Heart left ventricle (tissue), 13 donors: Measurements from ENCODE around the gene STAT2.

Experiments used
- POLR2A ChIP-seq, 2 donors: fragments of 450-650 bp; IDR thresholded peaks; one replicate each; pipeline ENCODE4 v1.6.1; 2017; ENCODE audit warnings: antibody characterized with exemption in 2 of 2, mild to moderate bottlenecking in 2 of 2, moderate library complexity in 2 of 2
- TF ChIP-seq, protein P1 (sequence below), 12 donors: fragments of 200-600 bp; sonication (generic) in 4 of 12; IDR thresholded peaks; one replicate each; pipeline versions ENCODE4 v1.5.0 to v1.8.0; 2018 to 2022; ENCODE audit warnings: antibody characterized with exemption in 12 of 12, mild to moderate bottlenecking in 5 of 12
- donor health status: ischemic (EF 13 %, LVEDD 7.1; RV severe dilation, severe dysfunction).
- donor health status: DM: no; HTN: yes; CAD: no.
- donor health status: DM: no; HTN: no; CAD: no.
- donor health status: ischemic (EF 25% LVEDD 6.9; RV normal size, moderate dysfunction).
- donor health status: ischemic (EF 25% LVEDD 5.7; RV mildly dilated, moderate dysfunction).
- donor health status: ischemic (EF 35%, LVEDD 5.7; RV mildly dilated, moderate dysfunction).
- donor health status: nonischemic (EF 11% LVEDD 7.7; RV severe dilation, severe dysfunction).
- donor health status: DM: yes; HTN: yes; CAD: no.
- donor health status: PGD.
- donor health status: ischemic (EF 29% LVEDD 5.4; RV normal size, mild dysfunction).
- donor health status: nonischemic (EF 23%, LVEDD 6.1; RV moderate dilation, normal function).

- TF ChIP-seq, protein P1, sequence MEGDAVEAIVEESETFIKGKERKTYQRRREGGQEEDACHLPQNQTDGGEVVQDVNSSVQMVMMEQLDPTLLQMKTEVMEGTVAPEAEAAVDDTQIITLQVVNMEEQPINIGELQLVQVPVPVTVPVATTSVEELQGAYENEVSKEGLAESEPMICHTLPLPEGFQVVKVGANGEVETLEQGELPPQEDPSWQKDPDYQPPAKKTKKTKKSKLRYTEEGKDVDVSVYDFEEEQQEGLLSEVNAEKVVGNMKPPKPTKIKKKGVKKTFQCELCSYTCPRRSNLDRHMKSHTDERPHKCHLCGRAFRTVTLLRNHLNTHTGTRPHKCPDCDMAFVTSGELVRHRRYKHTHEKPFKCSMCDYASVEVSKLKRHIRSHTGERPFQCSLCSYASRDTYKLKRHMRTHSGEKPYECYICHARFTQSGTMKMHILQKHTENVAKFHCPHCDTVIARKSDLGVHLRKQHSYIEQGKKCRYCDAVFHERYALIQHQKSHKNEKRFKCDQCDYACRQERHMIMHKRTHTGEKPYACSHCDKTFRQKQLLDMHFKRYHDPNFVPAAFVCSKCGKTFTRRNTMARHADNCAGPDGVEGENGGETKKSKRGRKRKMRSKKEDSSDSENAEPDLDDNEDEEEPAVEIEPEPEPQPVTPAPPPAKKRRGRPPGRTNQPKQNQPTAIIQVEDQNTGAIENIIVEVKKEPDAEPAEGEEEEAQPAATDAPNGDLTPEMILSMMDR (IDR thresholded peaks at IDR 0.05), result no peak
- TF ChIP-seq POLR2A (IDR thresholded peaks at IDR 0.05), result no peak
Measured at GRCh38 chr12:56348776-56349175, 11.1 kb downstream of the STAT2 start.
